Left lobe of liver (tissue), 2 donors: Measurements from ENCODE around the gene DDR2. TPM values are rescaled to one million over a fixed set of nuclear protein-coding genes. Genes with fewer than 3 reads are reported as not detected.
"Not testable (repeated sequence)": the region's sequence is repeated elsewhere in the genome, so short reads cannot be mapped to it uniquely, and the experiment has no call there.

ENCODE experiments used
- ATAC-seq: fragments of 200-7000 bp; cut with Tn5 transposase; one replicate; pipeline ENCODE4 v1.9.1; 2020; ENCODE audit warnings: mild to moderate bottlenecking, moderate library complexity
- DNase-seq: peaks from one replicate; pipeline ENCODE4 v3.0.0-alpha.2; 2020; ENCODE audit warnings: low spot score
- total RNA-seq: library from RNA; stranded (reverse); gene quantifications from one replicate; pipeline ENCODE4 v1.2.1, GENCODE V29; 2021
- donor health status: DM: no; HTN: no; CAD: no; lungs with moderate emphysema.
- donor health status: DM: no; HTN: yes; CAD: no.

Gene DDR2
- total RNA-seq, 1 donor from 2014 or later: 2.0 TPM

DNA sequence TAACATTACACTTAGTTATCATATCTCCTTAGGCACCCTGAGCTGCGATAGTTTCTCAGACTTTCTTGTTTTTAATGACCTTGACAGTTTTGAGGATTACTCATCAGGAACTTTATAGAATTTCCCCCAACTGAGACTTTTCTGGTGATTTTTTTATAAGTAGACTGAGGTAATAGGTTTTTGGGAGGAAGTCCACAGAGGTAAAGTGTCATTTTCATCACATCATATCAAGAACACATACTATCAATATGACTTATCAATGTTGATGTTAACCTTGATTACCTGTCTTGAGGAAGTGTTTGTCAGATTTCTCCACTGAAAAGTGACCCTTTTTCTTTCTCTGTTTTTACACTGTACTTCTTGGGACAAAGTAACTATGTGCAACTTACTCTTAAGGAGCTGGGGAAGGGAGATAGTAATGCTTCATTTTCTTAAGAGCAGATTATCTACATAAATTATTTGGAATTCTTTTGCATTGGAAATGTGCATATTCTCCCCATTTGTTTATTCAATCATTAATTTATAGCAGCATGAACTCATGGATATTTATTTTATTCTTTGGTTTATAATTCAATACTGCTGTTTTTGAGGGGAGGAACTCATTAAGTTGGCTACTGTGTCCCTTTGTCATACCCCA is 85.4 kb downstream of the DDR2 start:
- ATAC-seq: no peak

DNA sequence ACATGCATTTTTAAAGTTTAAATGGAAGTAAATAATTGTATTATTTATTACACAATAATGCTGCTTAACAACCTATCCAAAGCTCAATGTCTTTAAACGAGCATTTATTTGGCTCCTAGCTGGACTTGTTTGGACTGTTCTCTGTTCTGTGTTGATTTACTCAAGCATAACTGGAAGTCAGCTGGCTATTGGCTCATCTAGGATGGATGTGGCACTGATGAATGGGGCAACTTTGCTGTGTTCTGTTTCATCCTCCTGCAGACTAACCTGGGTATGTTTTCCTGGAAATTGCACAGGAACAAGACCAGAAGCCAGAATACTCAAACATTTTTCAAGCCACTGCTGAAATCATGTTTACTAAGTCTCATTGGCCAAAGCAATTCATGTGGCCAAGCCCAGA is 87.4 kb downstream of the DDR2 start:
- DNase-seq (no peak), ATAC-seq (peak; percentile 90)

More for the DNA sequence above, 85.4 kb downstream of the DDR2 start:
- no peak for DNase-seq

DNA sequence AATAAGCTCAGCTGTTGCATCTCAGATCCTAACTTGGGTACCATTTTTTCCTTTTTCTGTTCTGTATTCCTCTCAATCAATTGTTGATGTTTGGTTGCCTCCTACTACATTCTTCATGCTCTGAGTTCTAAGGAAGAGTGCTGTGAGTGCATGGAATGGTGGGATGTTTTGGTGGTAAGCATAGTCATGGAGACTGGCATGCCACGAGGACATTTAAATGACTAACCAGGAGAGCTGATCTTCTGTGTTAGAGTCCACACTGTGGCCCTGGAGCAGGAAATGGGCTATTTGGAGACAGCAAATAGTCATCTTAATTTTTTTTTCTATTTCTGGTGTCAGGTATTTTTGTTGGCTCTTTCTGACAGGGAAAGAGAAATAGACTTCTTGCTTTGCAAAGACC is 88.7 kb downstream of the DDR2 start:
- no peak for ATAC-seq
- no peak for DNase-seq

DNA sequence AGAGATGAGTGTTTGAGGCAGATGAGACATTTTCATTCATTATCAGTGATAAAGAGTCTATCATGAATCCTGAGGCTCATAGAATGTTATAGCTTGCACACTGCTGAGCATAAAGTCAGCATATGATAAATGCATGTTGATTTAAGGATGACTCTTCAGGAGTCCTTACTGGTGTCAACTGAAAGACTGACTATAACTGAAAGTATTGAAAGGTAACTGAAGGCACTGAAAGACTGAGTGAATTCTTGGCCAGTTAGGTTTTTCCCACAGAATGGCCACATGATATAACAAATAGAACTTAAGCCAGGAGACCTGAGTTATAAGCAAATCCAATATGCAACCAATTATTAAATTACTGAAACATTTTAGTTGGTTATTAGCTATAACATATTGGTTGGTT is 89.2 kb downstream of the DDR2 start:
- ATAC-seq (no peak), DNase-seq (no peak)

DNA sequence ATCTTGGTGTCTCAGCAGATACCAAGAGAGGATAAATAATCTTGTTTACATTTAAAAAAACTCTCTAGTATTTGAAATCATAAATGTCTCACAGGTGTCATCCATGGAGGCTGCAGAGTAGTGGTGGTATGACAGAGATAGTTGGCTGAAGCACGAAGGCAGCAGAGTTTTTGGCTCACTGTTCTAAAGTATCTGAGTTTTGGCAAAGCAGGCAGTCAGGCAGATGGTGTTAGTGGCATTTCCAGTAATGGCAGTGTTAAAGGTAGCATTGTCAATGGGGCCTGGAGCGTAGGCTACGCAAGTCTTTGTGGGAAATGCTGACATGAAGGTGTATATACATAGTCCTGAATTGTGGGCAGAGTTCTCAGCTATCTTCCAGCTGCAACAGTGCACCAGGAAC is 89.8 kb downstream of the DDR2 start:
- no peak for DNase-seq

DNA sequence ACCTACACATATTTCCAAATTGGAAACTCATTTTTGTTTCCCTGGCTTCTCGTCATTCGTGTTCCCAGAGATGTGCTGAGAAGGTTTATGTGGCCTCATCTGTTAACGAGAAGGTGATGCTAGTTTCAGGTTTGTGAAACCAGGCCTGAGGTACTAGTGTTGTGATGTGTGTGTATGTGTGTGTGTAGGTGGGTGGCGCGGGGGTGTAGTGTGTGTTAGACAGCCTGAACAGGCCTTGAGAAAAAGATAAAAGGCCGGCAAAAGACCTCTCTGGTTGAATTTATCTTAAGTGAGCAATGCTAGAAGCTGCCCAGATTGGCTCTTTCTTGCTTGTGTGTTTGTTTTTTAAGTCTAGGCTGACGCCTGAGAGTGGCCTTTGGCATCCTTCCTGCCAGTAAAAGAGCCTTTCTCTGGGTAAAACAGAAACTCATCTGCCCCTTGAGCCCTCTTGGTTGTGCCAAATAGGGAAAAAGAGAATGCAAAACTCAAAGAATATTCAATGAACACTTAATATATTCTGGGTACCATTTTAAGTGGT is 92.4 kb downstream of the DDR2 start:
- ATAC-seq (no peak), DNase-seq (no peak)

More for the DNA sequence above, 89.8 kb downstream of the DDR2 start:
- no peak for ATAC-seq

DNA sequence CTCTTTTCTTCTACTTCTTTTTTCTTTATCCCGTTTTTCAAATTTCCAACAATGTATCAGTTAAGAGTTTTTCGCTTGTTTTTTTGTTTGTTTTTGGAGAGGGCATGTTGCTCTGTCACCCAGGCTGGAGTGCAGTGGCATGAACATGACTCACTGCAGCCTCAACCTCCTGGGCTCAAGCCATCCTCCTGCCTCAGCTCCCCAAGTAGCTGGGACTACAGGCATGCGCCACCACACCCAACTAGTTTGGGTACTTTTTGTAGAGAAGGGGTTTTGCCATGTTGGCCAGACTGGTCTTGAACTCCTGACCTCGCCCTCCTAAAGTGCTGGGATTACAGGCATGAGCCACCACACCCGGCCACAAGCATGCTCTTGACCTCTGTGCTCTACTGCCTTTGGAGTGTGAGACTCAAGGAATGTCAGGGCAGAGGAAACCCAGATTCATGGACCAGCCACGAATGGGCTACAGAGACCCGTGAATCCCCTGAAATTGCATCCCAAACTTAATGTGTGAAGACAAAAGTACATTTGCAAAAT is 93.1 kb downstream of the DDR2 start:
- no peak for ATAC-seq
- DNase-seq: no peak

DNA sequence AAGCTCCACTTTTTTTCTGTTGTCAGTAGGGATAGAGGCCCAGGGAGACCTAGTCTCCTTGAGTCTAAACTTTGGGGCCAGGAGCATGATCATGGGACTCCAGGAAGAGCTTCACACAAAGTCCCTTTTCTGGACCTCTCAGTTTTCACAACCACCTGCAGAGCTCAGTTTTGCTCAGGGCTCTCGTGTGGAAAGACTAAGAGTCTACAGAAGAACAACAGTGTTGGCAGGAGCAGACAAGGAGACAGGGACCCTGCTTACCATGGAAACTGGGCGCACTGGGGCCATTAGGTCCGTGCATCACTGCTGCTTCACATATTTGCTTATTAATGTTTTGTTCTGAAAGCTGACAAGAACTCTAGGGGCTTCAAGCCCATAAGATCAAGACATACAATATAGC is 94.3 kb downstream of the DDR2 start:
- ATAC-seq (no peak), DNase-seq (no peak)

DNA sequence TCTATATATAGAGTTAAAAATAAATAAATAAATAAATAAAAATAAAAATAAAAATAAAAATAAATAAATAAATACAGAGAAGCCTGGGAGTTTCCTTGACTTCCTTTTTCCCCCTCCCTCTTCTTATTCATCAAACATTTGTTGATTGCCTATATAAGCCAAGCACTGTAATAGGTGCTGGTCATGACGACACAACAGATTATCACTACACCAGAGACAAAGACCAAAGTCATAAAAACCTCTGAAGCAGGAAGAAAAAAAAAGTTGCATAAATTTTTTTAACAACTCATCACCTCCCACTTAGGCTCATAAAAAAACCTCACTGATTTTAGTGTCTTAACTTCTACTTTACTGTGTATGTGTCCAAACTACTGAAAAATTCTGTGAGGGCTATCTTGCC is 95.2 kb downstream of the DDR2 start:
- not testable (repeated sequence) for ATAC-seq, DNase-seq

DNA sequence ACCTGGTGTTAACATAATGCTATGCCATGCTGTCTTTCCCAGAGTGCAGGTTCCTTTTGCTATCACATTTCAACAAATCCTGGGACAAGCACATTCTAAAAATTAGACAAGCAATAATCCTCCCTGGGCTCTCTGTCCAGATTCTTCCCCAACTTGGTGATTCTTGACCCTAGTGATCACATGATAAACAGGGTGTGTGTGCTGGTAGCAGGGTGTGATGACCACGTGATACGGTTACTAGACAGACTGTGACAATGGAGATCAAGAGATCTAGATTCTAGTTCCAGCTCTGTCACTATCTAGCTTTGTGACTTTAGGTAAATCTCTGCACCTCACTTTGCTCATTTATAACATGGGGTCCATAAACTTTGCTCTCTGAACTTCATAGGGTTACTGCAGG is 96.3 kb downstream of the DDR2 start:
- ATAC-seq: no peak
- no peak for DNase-seq

DNA sequence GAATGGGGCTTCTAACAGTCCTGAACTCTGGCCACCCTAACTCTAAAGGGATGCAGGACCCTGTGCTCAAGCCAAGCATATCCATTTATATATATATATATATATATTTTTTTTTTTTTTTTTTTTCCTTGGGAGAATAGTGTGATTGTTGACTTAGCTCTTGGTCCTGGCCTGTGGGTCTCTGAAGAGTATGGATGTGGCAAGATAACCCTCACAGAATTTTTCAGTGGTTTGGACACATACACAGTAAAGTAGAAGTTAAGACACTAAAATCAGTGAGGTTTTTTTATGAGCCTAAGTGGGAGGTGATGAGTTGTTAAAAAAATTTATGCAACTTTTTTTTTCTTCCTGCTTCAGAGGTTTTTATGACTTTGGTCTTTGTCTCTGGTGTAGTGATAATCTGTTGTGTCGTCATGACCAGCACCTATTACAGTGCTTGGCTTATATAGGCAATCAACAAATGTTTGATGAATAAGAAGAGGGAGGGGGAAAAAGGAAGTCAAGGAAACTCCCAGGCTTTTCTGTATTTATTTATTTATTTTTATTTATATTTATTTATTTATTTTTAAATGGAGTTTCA is 97.0 kb downstream of the DDR2 start:
- ATAC-seq, DNase-seq: not testable (repeated sequence)

DNA sequence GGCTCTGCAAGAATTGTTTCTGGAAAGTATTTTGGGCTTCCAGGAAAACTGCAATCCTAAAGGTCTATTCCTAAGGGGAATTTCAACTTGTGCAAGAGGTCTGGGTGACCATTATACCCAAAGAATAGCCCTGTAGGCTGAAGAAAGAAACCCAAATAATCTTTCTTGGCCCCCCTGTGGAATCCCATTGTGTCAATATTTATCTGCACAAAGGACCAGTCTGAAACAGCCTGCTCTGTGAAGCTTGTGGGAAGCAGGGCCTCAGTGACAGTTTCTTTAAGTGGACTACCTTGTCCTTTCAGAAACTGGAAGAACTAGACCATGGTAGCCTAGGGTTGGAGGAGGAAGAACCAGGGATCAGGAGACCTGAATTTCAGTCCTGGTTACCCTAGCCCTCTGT is 99.8 kb downstream of the DDR2 start:
- DNase-seq: no peak
- no peak for ATAC-seq

DNA sequence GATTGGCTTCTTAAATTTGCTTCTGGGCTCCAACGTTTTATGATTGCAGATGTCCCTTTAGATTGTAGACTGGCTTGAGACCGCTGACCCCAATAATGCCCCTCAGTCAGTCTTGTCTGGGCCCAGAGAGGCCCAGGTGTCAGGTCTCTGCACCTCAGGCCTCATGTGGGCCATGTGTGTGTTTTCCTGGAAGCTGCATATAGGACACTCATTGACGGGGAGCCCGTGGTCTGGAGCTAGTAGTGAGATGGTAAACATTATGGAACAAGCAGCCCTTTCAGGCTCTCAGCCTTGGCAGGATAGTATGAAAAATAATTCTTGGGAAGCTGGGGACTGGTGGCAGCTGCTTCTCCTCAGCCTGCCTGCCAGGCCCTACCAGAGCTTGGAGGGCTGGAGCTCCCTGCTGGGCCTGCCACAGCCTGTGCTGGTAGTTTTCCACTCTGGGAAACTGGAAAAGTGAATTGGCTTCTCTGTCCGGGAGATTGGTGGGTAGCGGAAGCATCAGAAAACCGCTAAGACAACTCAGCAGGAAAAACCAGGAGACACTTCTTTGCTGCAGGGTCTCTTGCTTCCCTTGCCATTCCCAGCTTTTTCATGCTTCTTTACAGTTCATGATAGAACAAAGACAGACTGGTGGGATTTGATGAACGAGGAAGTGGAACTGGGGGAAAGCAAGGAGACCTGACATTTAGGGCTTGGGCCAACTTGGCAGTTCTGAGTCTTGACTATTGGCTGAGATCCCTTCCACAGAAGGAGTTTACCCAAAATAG is 100.5 kb downstream of the DDR2 start:
- DNase-seq: no peak
- peak; percentile 51 for ATAC-seq

DNA sequence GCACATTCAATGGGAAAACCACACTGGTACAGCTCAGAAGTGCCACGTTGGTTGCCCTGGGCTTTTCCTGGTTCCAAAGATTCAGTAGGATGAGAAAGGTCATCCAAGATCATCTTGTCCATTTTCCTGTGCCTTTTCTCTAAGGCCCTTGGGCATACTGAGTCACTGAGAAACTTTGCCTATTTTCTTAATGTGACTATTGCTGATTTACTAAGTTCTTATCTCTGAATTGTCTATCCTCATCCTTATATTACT is 101.0 kb downstream of the DDR2 start:
- no peak for ATAC-seq
- no peak for DNase-seq

DNA sequence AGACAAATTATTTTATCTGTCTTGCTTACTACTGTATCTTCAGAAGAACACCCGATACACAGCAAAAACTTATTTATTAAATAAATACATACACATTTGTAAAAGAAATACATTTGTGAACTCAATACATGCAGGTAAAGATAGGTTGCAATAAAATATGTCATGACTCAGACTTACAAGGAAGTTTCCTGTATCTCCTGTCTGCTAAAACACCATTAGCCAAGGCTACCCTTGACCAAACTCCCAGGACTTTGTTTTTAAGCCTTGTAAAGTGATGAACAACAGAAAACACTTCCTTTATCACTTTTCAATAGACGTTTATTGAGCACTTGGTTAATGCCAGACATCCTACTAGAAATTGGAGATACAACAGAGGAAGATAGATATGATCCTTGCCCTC is 101.8 kb downstream of the DDR2 start:
- DNase-seq (no peak), ATAC-seq (no peak)

DNA sequence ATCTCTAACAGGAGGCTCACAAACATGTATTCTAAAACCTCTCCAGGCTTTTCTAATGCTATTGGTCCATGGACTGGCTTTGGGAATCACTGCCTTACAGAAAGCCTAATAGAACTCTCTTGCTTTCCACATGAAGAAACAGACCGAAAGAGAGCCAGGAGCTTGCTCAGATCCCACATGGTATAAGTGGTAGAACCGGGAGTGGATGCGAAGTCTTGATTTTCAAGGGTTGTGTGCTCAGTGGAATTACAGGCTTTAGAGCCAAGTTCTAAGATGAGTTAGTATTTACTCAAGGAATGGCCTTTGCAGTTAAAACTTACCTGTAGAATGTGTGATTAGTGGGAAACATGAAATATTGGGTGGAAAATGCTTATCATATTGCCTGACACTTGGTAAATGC is 103.9 kb downstream of the DDR2 start:
- DNase-seq: no peak
- no peak for ATAC-seq

DNA sequence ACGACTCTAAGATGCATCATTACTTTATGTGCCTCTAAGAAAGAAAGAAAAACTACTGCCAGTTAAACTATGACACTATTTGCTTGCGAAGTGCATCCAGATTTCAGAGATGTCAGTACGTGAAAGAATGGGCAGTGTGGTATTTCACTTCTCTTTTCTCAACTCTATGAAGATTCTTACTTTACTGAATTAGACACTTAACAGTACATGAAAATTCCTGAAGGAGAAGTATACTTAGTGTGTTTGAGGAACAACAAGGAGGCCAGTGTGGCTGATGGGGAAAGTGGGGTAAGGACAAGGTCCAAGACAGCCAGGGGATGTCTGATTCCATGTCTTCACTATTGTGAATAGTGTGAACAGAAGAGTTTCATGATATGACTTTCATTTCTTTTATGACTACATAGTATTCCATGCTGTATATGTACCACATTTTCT is 104.4 kb downstream of the DDR2 start:
- no peak for DNase-seq
- no peak for ATAC-seq

DNA sequence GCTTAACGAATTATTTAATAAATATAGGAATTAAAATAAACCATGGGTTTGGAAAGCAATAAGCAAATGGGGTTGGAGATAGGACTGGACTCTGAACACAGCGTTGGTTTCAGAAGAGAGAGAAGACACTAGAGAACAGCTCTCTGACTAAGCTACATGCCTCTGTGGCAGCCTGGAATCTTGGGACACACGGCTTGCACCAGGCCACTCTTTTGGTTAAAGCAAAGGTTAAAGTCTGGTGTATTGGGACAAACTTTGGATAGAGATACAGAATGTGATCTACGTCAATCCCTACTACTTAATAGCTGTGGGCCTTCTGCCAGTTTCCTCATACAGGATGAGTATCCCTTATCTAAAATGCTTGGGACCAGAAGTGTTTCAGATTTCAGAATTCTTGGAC is 108.5 kb downstream of the DDR2 start:
- DNase-seq (peak; percentile 85), ATAC-seq (peak; percentile 93)

DNA sequence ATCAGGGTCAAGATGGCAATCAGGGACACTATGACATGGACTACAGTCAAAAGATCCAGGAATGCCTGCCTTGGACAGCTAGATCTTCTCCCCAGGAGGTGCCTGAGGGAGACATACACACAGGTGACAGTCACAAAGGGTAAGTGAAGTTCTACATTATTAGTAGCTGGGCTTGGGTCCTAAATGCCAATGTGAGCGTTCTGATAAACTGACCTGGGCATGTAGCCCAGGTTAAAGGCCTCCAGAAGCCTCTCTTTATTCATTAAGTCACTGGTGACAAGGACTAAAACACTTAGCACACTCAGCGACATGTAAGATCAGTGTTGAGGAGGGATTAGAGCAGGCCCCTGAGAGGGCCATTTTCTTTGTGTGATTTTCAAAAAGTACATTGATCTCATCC is 109.3 kb downstream of the DDR2 start:
- peak; percentile 73 for ATAC-seq

DNA sequence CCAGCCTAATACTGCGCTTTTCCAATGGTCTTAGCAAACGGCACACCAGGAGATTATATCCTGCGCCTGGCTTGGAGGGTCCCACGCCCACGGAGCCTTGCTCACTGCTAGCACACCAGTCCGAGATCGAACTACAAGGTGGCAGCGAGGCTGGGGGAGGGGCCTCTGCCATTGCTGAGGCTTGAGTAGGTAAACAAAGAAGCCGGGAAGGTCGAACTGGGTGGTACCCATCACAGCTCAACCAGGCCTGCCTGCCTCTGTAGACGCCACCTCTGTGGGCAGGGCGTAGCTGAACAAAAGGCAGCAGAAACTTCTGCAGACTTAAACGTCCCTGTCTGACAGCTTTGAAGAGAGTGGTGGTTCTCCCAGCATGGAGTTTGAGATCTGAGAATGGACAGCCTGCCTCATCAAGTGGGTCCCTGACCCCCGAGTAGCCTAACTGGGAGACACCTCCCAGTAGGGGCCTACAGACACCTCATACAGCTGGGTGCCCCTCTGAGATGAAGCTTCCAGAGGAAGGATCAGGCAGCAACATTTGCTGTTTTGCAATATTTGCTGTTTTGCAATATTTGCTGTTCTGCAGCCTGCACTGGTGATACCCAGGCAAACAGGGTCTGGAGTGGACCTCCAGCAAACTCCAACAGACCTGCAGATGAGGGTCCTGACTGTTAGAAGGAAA is 114.1 kb downstream of the DDR2 start:
- peak; percentile 54 for DNase-seq
- peak; percentile 88 for ATAC-seq

More for the DNA sequence above, 109.3 kb downstream of the DDR2 start:
- no peak for DNase-seq

DNA sequence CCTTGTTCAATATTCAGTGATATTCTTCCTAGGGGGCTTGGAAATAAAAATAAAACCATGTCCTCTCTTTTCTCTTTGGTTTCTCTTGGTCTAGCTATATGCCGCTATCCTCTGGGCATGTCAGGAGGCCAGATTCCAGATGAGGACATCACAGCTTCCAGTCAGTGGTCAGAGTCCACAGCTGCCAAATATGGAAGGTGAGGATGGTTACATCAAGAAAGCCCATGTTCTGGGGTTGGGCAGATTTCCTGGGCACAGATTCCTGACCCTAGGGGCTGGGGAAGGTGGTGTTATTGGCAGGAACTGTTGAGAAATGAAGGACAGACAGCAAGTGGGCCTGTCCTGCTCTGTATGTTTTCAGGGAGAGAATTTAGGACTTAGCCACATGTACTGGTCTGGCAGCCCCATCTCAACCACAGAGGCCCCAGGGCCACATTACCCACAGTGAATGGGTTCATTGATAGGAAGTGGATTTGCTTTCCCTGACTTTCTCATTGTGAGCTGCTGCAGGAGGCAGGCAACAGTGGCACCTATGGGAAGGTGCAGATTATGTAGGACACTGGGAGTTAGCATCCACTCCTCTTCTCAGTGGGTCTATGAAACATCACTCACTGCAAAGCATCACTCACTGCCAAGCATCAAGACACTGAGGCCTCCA is 120.9 kb downstream of the DDR2 start:
- DNase-seq (peak; percentile 52), ATAC-seq (peak; percentile 86)
